Neuronal stem cell (in vitro differentiated cells): Measurements from ENCODE around the gene PFDN6.

ENCODE experiments used
- DNase-seq: peaks from one replicate; pipeline ENCODE4 v3.0.0-alpha.2; 2013; ENCODE audit warnings: low spot score
- H2AFZ ChIP-seq: one replicate; pipeline ENCODE4 v1.6.1; 2013; ENCODE audit warnings: mild to moderate bottlenecking, low read length, inconsistent platforms
- H2AK5ac ChIP-seq: 2 replicates; pipeline ENCODE4 v1.6.1; 2013; ENCODE audit warnings: low read depth, mild to moderate bottlenecking, inconsistent platforms, low read length, moderate library complexity, mixed read lengths
- H2BK120ac ChIP-seq: 2 replicates; pipeline ENCODE4 v1.6.1; 2013; ENCODE audit warnings: low read depth, mild to moderate bottlenecking, inconsistent platforms, low read length, moderate library complexity, mixed read lengths
- H2BK12ac ChIP-seq: one replicate; pipeline ENCODE4 v1.6.1; 2013; ENCODE audit warnings: low read length, inconsistent platforms
- H2BK15ac ChIP-seq: 2 replicates; pipeline ENCODE4 v1.6.1; 2013; ENCODE audit warnings: mild to moderate bottlenecking, low read length, inconsistent platforms, mixed read lengths
- H2BK5ac ChIP-seq: one replicate; pipeline ENCODE4 v1.6.1; 2013; ENCODE audit warnings: inconsistent platforms, mild to moderate bottlenecking, low read length, moderate library complexity
- H3K14ac ChIP-seq: one replicate; pipeline ENCODE4 v1.6.1; 2013; ENCODE audit warnings: low read length, inconsistent platforms
- H3K18ac ChIP-seq: 2 replicates; pipeline ENCODE4 v1.6.1; 2013; ENCODE audit warnings: low read length, inconsistent platforms
- H3K23ac ChIP-seq: 2 replicates; pipeline ENCODE4 v1.6.1; 2013; ENCODE audit warnings: low read depth, mild to moderate bottlenecking, mixed read lengths, low read length, inconsistent platforms; ENCODE audit not compliant: poor library complexity
- H3K27ac ChIP-seq: replicated peaks from 3 replicates; pipeline ENCODE4 v1.5.1; 2013; ENCODE audit warnings: low read length, inconsistent platforms
- H3K27me3 ChIP-seq, 3 experiments: 2 replicates each; pipeline ENCODE4 v1.6.1; 2013; ENCODE audit warnings: low read length in 3 of 3, mild to moderate bottlenecking in 2 of 3, inconsistent platforms in 1 of 3, low read depth in 1 of 3, mixed read lengths in 1 of 3, moderate library complexity in 1 of 3; ENCODE audit not compliant: control insufficient read depth in 3 of 3, insufficient read depth in 3 of 3
- H3K36me3 ChIP-seq, 2 donors: replicated peaks in 1 of 2; 2 replicates each; pipeline ENCODE4 v1.6.1; 2013; ENCODE audit warnings: low read length in 2 of 2; ENCODE audit not compliant: control insufficient read depth in 2 of 2, insufficient read depth in 2 of 2
- H3K4ac ChIP-seq: 2 replicates; pipeline ENCODE4 v1.6.1; 2013; ENCODE audit warnings: inconsistent platforms, mild to moderate bottlenecking, low read length, moderate library complexity
- H3K4me1 ChIP-seq, 2 donors: 1 replicate in 1 of 2; 2 replicates in 1 of 2; pipeline ENCODE4 v1.6.1; 2013; ENCODE audit warnings: low read length in 2 of 2, low read depth in 1 of 2; ENCODE audit not compliant: control insufficient read depth in 2 of 2, insufficient read depth in 1 of 2
- H3K4me2 ChIP-seq: one replicate; pipeline ENCODE4 v1.6.1; 2013; ENCODE audit warnings: mild to moderate bottlenecking, low read length, inconsistent platforms; ENCODE audit not compliant: insufficient read depth, poor library complexity, severe bottlenecking
- H3K4me3 ChIP-seq, 2 donors: 2 replicates each; pipeline ENCODE4 v1.5.1; 2013; ENCODE audit warnings: low read length in 2 of 2, mild to moderate bottlenecking in 2 of 2, inconsistent platforms in 1 of 2, moderate library complexity in 1 of 2
- H3K79me1 ChIP-seq: one replicate; pipeline ENCODE4 v1.6.1; 2013; ENCODE audit warnings: low read depth, mild to moderate bottlenecking, inconsistent platforms, low read length, moderate library complexity
- H3K9ac ChIP-seq: one replicate; pipeline ENCODE4 v1.6.1; 2013; ENCODE audit warnings: mild to moderate bottlenecking, low read depth, low read length, inconsistent platforms; ENCODE audit not compliant: poor library complexity
- H3K9me3 ChIP-seq, 2 donors: replicated peaks in 1 of 2; 2 replicates each; pipeline versions ENCODE3 to v1.6.1; 2013; ENCODE audit warnings: low read length in 2 of 2, mild to moderate bottlenecking in 2 of 2, inconsistent platforms in 1 of 2, low read depth in 1 of 2, mixed read lengths in 1 of 2, moderate library complexity in 1 of 2; ENCODE audit not compliant: control insufficient read depth in 2 of 2, insufficient read depth in 1 of 2
- H4K8ac ChIP-seq: one replicate; pipeline ENCODE4 v1.6.1; 2013; ENCODE audit warnings: low read depth, mild to moderate bottlenecking, inconsistent platforms, low read length, moderate library complexity
- H4K91ac ChIP-seq: one replicate; pipeline ENCODE4 v1.6.1; 2013; ENCODE audit warnings: low read length, low read depth, mild to moderate bottlenecking, inconsistent platforms; ENCODE audit not compliant: poor library complexity
- WGBS, 2 donors: extraction: QIAGEN DNeasy Blood & Tissue Kit; methylation state at CpG; one replicate each; pipeline ENCODE4 v1.1.7; 2013; ENCODE audit warnings: missing lambda C conversion rate in 2 of 2, mixed read lengths in 1 of 2; ENCODE audit not compliant: insufficient read length in 2 of 2, insufficient replicate concordance in 1 of 2; ENCODE audit errors: extremely low coverage in 2 of 2; 5-methylcytosine and 5-hydroxymethylcytosine counted together

Gene PFDN6

GRCh38 chr6:33271117-33271467 lies 18.3 kb upstream of the PFDN6 start:
- Histone ChIP-seq H3K23ac (peak overlapping the region; percentile 89), H3K4me1 (peaks cover 16 to 23% of the 10 kb centered on the region in 2 donors), H3K27me3 (no peaks in the 10 kb centered on the region), H3K9me3 (no peaks in the 10 kb centered on the region), H3K4me3 (peak overlapping the region; percentile 83 to 94), H3K79me1 (peaks cover 8% of the 10 kb centered on the region), H4K91ac (no peak overlapping the region), H2AFZ (peak overlapping the region; percentile 97), H2AK5ac (no peak overlapping the region), H3K27ac (peak overlapping the region; percentile 63), H2BK120ac (no peak overlapping the region), H2BK12ac (no peak overlapping the region), H3K18ac (peak overlapping the region; percentile 98), H2BK5ac (no peak overlapping the region), H3K9ac (peak overlapping the region; percentile 91), H4K8ac (no peak overlapping the region), H3K36me3 (peaks cover 42 to 80% of the 10 kb centered on the region in 2 donors), H2BK15ac (no peak overlapping the region), H3K14ac (no peak overlapping the region), H3K4me2 (peak overlapping the region; percentile 60), H3K4ac (no peak overlapping the region)
- DNase-seq = no peak
- no CpG with 5 or more reads among the region's 7 CpGs for WGBS, 2 donors

GRCh38 chr6:33271468-33272274 lies 17.7 kb upstream of the PFDN6 start, which contains the start of the genes RPS18 and VPS52:
TSS of gene RPS18 (plus strand) at chr6:33272075. CDS start at chr6:33272120, 45 bp downstream.
TSS of gene VPS52 (minus strand) at chr6:33271876. CDS start at chr6:33271675, 201 bp downstream.
- H2AK5ac ChIP-seq = peak within 1 kb of the TSS; percentile 70
- no peak within 1 kb of the TSS for H2BK15ac ChIP-seq
- no peak within 1 kb of the TSS for H4K8ac ChIP-seq
- peaks cover 41 to 80% of the 10 kb centered on the region in 2 donors for H3K36me3 ChIP-seq
- DNase-seq = peak; percentile 99
- peak within 1 kb of the TSS; percentile 79 for H3K27ac ChIP-seq
- H3K9me3 ChIP-seq = no peaks in the 10 kb centered on the region
- no peak within 1 kb of the TSS for H4K91ac ChIP-seq
- peak within 1 kb of the TSS; percentile 92 to 94 for H3K4me3 ChIP-seq
- no peaks in the 10 kb centered on the region for H3K27me3 ChIP-seq
- H2BK5ac ChIP-seq = no peak within 1 kb of the TSS
- peak within 1 kb of the TSS; percentile 67 for H3K4me2 ChIP-seq
- H3K18ac ChIP-seq = peak within 1 kb of the TSS; percentile 98
- peaks cover 8% of the 10 kb centered on the region for H3K79me1 ChIP-seq
- H3K4me1 ChIP-seq = peaks cover 18 to 25% of the 10 kb centered on the region in 2 donors
- H3K4ac ChIP-seq = no peak within 1 kb of the TSS
- no peak within 1 kb of the TSS for H2BK120ac ChIP-seq
- peak within 1 kb of the TSS; percentile 97 for H2AFZ ChIP-seq
- H2BK12ac ChIP-seq = no peak within 1 kb of the TSS
- H3K23ac ChIP-seq = peak within 1 kb of the TSS; percentile 89
- no CpG with 5 or more reads among the region's 48 CpGs for WGBS, 2 donors
- H3K14ac ChIP-seq = no peak within 1 kb of the TSS
- H3K9ac ChIP-seq = peak within 1 kb of the TSS; percentile 91

- Histone ChIP-seq H2BK5ac (no peak overlapping the region), H2BK12ac (no peak overlapping the region), H3K23ac (peak overlapping the region; percentile 86), H3K9ac (peak overlapping the region; percentile 86), H3K4me2 (peak overlapping the region; percentile 67), H2BK15ac (no peak overlapping the region), H3K4ac (no peak overlapping the region), H3K4me1 (peaks cover 18 to 25% of the 10 kb centered on the region in 2 donors), H3K36me3 (peaks cover 34 to 74% of the 10 kb centered on the region in 2 donors), H2AK5ac (peak overlapping the region; percentile 70), H3K9me3 (no peaks in the 10 kb centered on the region), H2BK120ac (no peak overlapping the region), H3K14ac (no peak overlapping the region), H3K18ac (peak overlapping the region; percentile 90), H3K4me3 (peak overlapping the region; percentile 92 to 94), H3K27ac (peak overlapping the region; percentile 79), H3K79me1 (peaks cover 8% of the 10 kb centered on the region), H3K27me3 (no peaks in the 10 kb centered on the region), H4K8ac (no peak overlapping the region), H2AFZ (peak overlapping the region; percentile 78), H4K91ac (no peak overlapping the region)
- WGBS, 2 donors = no CpG with 5 or more reads among the region's 22 CpGs
- DNase-seq = no peak
Measured at GRCh38 chr6:33272275-33273128, 16.9 kb upstream of the PFDN6 start.
